Measurements from ENCODE around the gene ZNF487.

Gene ZNF487

GRCh38 chr10:43399320-43400310 lies 37.3 kb upstream of the ZNF487 start:
- Mint-ChIP-seq H3K4me1 (ENCODE audit: low read depth) (peaks cover 90% of the 10 kb centered on the region), H3K36me3 (peaks cover 29% of the 10 kb centered on the region), H3K27me3 (no peaks in the 10 kb centered on the region), H3K27ac (peak overlapping the region; percentile 96), H3K4me3 (peak overlapping the region; percentile 98), H3K9me3 (ENCODE audit: low read depth) (no peaks in the 10 kb centered on the region)

- Mint-ChIP-seq H3K9me3 (ENCODE audit: low read depth) (no peaks in the 10 kb centered on the region), H3K27me3 (no peaks in the 10 kb centered on the region), H3K4me3 (peak overlapping the region; percentile 98), H3K27ac (peak overlapping the region; percentile 97), H3K36me3 (peaks cover 32% of the 10 kb centered on the region), H3K4me1 (ENCODE audit: low read depth) (peaks cover 75% of the 10 kb centered on the region)
Observed at GRCh38 chr10:43401627-43402026, 35.3 kb upstream of the ZNF487 start.

DNA sequence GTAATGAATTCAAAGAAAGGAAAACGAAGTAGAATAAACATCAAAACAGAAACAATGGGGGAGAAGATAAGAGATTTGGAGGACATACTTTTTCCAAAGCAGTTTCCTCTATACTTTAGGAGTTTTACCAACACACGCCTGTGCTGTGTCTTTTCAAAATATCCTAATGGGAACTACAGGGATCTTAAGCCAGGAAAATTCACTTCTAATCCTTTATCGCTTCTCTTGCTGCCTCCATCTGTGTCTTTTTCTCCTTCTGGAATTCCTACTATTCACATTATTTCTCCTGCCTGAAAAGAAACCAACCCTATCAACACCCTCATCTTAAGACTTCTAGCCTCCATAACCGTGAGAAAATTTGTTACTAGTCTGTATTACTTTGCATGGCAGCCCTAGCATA lies 34.7 kb upstream of the ZNF487 start:
- peaks cover 31% of the 10 kb centered on the region for H3K36me3 Mint-ChIP-seq
- no peaks in the 10 kb centered on the region for H3K27me3 Mint-ChIP-seq

DNA sequence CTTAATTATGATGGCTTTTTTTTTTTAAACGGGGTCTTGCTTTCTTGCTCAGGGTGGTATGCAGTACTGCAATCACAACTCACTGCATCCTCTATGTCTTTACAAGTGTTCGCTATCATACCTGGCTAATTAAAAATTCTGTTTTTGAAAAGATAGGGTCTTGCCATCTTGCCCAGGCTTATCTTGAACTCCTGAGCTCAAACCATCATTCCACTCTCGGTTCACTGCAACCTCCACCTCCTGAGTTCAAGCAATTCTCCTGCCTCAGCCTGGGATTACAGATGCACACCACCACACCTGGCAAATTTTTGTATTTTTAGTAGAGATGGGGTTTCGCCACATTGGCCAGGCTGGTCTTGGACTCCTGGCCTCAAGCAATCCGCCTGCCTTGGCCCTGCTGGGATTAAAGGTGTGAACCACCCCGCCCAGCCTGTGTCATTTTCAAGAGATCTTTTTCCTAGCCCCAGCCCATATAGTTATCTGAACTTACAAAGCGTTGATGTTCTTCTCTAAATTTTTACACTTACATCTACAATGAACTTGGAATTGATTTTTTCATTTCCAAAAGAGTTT lies 33.9 kb upstream of the ZNF487 start:
- Mint-ChIP-seq H3K27ac (peak overlapping the region; percentile 97), H3K4me3 (peak overlapping the region; percentile 98), H3K36me3 (peaks cover 29% of the 10 kb centered on the region), H3K27me3 (no peaks in the 10 kb centered on the region), H3K9me3 (ENCODE audit: low read depth) (no peaks in the 10 kb centered on the region), H3K4me1 (ENCODE audit: low read depth) (peaks cover 67% of the 10 kb centered on the region)

More for the DNA sequence above, 34.7 kb upstream of the ZNF487 start:
- H3K4me1 Mint-ChIP-seq (ENCODE audit: low read depth) = peaks cover 74% of the 10 kb centered on the region
- peak overlapping the region; percentile 97 for H3K27ac Mint-ChIP-seq
- H3K4me3 Mint-ChIP-seq = peak overlapping the region; percentile 98
- no peaks in the 10 kb centered on the region for H3K9me3 Mint-ChIP-seq (ENCODE audit: low read depth)

DNA sequence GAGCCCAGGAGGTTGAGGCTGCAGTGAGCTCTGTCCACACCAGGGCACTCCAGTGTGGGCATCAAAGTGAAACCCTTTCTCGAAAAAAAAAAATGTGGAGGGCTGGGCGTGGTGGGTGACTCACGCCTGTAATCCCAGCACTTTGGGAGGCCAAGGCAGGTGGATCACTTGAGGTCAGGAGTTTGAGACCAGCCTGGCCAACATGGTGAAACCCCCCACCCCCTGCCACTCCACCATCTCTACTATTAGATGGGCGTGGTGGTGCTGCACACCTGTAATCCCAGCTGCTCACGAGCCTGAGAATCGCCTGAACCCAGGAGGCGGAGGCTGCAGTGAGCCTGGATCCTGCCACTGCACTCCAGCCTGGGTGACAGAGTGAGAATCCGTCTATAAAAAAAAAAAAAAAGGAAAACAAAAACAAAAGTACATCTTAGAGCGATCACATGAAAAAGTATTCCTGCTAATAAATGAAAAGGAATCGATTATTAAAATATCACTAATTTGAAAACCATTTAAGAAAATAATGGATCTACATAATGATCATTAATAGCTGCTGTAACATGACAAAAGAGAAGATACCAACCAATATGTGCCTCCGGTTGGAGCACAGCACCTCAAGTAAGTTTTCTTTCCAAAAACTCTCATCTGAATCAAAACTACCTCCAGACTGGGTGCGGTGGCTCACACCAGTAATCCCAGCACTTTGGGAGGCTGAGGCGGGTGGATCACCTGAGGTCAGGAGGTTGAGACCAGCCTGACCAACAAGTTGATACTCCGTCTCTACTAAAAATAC lies 32.8 kb upstream of the ZNF487 start:
- no peaks in the 10 kb centered on the region for H3K27me3 Mint-ChIP-seq
- peaks cover 57% of the 10 kb centered on the region for H3K4me1 Mint-ChIP-seq (ENCODE audit: low read depth)
- peak overlapping the region; percentile 97 for H3K27ac Mint-ChIP-seq
- peak overlapping the region; percentile 98 for H3K4me3 Mint-ChIP-seq
- H3K36me3 Mint-ChIP-seq = peaks cover 26% of the 10 kb centered on the region
- H3K9me3 Mint-ChIP-seq (ENCODE audit: low read depth) = no peaks in the 10 kb centered on the region

GRCh38 chr10:43404704-43405084 lies 32.2 kb upstream of the ZNF487 start:
- Mint-ChIP-seq H3K4me3 (peak overlapping the region; percentile 98), H3K36me3 (peaks cover 21% of the 10 kb centered on the region), H3K27me3 (no peaks in the 10 kb centered on the region), H3K4me1 (ENCODE audit: low read depth) (peaks cover 53% of the 10 kb centered on the region), H3K9me3 (ENCODE audit: low read depth) (no peaks in the 10 kb centered on the region), H3K27ac (peak overlapping the region; percentile 97)

DNA sequence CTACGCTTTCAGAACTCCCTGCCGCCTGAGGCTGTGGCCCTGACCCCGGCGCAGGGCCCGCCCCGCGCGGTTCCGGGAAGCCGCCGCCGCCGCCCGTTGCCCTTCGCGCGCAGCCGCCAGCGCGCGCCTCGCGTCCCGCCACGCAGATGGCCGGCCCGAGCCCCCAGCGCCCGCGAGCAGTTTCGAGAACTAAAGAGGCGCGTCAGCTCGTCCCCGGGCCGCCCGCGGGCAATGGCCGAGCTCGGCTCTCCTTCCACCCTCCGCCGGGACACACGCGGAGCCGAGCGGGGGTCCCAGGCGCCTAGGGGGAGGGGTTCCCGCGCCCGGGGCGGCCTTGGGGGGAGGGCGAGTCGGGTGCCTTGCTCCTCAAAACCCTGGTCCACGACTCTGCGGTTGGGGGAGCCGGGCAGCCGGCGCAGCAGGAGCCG lies 29.7 kb upstream of the ZNF487 start:
- H3K9me3 Mint-ChIP-seq (ENCODE audit: low read depth) = no peaks in the 10 kb centered on the region
- no peaks in the 10 kb centered on the region for H3K27me3 Mint-ChIP-seq
- H3K4me3 Mint-ChIP-seq = peak overlapping the region; percentile 98
- H3K4me1 Mint-ChIP-seq (ENCODE audit: low read depth) = peaks cover 38% of the 10 kb centered on the region
- peaks cover 14% of the 10 kb centered on the region for H3K36me3 Mint-ChIP-seq
- peak overlapping the region; percentile 100 for H3K27ac Mint-ChIP-seq

GRCh38 chr10:43407576-43408330 lies 29.2 kb upstream of the ZNF487 start:
- Mint-ChIP-seq H3K4me3 (peak overlapping the region; percentile 98), H3K9me3 (ENCODE audit: low read depth) (no peaks in the 10 kb centered on the region), H3K36me3 (peaks cover 11% of the 10 kb centered on the region), H3K27me3 (no peaks in the 10 kb centered on the region), H3K27ac (peak overlapping the region; percentile 100), H3K4me1 (ENCODE audit: low read depth) (peaks cover 32% of the 10 kb centered on the region)

DNA sequence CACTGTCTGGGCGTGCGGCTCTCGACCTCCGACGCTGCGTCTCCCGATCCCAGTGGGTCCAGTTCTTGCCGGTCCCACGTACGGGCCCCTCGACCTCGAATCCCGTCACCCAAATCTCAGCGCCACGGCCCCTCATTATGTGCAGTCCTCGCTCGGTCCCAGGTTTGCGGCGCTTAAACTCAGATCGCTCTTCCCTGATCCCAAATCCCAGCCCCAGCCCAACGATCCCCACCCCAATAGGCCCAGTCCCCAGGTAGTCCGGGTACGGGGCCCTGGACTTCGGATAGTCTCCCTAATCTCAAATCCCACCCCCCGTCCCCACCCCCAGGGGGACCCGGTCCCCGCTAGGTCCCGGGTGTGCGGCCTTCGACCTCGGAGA lies 28.6 kb upstream of the ZNF487 start:
- Mint-ChIP-seq H3K4me1 (ENCODE audit: low read depth) (peaks cover 26% of the 10 kb centered on the region), H3K27me3 (no peaks in the 10 kb centered on the region), H3K4me3 (peak overlapping the region; percentile 98), H3K36me3 (peaks cover 9% of the 10 kb centered on the region), H3K27ac (peak overlapping the region; percentile 100), H3K9me3 (ENCODE audit: low read depth) (no peaks in the 10 kb centered on the region)

DNA sequence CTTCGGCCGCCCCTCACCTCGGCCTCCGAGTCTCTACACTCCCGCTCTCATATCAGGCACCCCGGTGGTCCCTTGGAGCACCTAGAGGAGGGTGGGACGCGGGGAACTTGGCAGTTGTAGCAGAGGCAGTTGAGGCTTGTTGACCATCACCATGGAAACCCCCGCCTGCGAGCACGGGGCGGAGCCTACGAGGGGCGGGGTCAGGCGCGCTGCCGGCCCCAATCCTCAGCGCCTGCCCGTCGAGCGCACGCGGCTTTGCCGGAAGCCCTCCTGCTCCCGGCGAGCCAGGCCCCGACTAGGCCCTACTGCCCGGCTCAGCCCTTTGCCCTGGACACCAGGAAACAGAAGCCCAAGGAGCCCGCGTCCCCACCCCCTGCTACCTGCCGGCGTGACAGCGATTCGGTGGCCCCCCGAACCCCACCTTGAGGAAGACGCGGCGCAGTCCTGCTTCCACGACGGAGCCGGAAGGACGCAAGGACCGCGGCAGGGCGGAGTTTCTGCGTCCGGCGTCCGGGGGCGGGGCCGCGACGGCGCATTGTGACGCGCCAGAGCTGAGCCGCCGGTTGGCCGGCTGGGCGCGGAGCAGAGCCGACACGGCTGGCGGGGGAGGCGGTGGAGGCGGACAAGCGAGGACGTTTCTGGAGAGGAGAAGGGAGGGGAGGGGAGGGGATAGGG lies 28.1 kb upstream of the ZNF487 start, which contains the start of gene HNRNPF:
Gene HNRNPF (minus strand): TSS at position 477 of the 675 bp plus-strand sequence. CDS start 21,302 bp downstream, outside the sequence.
- no peaks in the 10 kb centered on the region for H3K9me3 Mint-ChIP-seq (ENCODE audit: low read depth)
- H3K27ac Mint-ChIP-seq = peak within 1 kb of the TSS; percentile 100
- no peaks in the 10 kb centered on the region for H3K27me3 Mint-ChIP-seq
- peaks cover 22% of the 10 kb centered on the region for H3K4me1 Mint-ChIP-seq (ENCODE audit: low read depth)
- H3K36me3 Mint-ChIP-seq = peaks cover 7% of the 10 kb centered on the region
- peak within 1 kb of the TSS; percentile 98 for H3K4me3 Mint-ChIP-seq

GRCh38 chr10:43409385-43410109 lies 27.4 kb upstream of the ZNF487 start:
- peaks cover 15% of the 10 kb centered on the region for H3K4me1 Mint-ChIP-seq (ENCODE audit: low read depth)
- H3K9me3 Mint-ChIP-seq (ENCODE audit: low read depth) = no peaks in the 10 kb centered on the region
- peak overlapping the region; percentile 100 for H3K27ac Mint-ChIP-seq
- peaks cover 6% of the 10 kb centered on the region for H3K36me3 Mint-ChIP-seq
- no peaks in the 10 kb centered on the region for H3K27me3 Mint-ChIP-seq
- H3K4me3 Mint-ChIP-seq = peak overlapping the region; percentile 98

DNA sequence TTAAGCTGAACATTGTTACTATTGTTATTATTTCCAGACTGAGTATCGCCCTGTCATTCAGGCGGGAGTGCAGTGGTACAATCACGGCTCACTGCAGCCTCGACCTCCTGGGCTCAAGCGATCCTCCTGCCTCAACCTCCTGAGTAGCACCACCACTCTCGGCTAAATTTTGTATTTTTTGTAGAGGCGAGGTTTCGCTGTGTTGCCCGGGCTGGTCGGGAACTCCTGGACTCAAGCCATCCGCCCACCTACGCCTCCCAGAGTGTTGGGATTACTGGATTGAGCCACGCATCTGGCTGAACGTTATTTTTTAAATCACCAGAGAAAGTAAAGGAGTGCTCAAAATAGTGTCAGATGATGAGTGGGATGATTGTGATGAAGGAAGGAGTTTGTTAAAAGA lies 26.6 kb upstream of the ZNF487 start:
- H3K27me3 Mint-ChIP-seq = no peaks in the 10 kb centered on the region
- H3K36me3 Mint-ChIP-seq = peaks cover 2% of the 10 kb centered on the region
- peak overlapping the region; percentile 98 for H3K4me3 Mint-ChIP-seq
- peak overlapping the region; percentile 100 for H3K27ac Mint-ChIP-seq
- H3K4me1 Mint-ChIP-seq (ENCODE audit: low read depth) = peaks cover 11% of the 10 kb centered on the region
- H3K9me3 Mint-ChIP-seq (ENCODE audit: low read depth) = no peaks in the 10 kb centered on the region

DNA sequence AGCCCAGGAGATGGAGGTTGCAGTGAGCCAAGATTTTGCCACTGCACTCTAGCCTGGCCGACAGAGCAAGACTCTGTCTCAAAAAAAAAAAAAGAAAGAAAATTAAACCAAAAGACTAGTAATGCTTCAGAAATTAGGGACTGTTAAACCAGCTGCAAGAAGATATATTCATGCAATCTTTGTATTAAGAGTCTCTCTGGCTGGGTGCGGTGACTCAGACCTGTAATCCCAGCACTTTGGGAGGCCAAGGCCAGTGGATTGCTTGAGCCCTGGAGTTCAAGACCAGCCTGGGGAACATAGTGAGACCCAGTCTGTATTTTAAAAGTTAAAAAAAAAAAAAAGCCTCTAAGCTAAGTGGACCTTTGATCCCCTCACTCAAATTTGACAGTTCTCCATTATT lies 25.4 kb upstream of the ZNF487 start:
- H3K27ac Mint-ChIP-seq = no peak overlapping the region
- peaks cover 11% of the 10 kb centered on the region for H3K4me1 Mint-ChIP-seq (ENCODE audit: low read depth)
- no peaks in the 10 kb centered on the region for H3K9me3 Mint-ChIP-seq (ENCODE audit: low read depth)
- H3K27me3 Mint-ChIP-seq = no peaks in the 10 kb centered on the region
- no peak overlapping the region for H3K4me3 Mint-ChIP-seq
- peaks cover 2% of the 10 kb centered on the region for H3K36me3 Mint-ChIP-seq

Data from activated naive CD8-positive, alpha-beta T cell (primary cell).